Thoracic aorta (tissue), 2 donors: ENCODE results near the gene ELK3. TPM values are rescaled to one million over a fixed set of nuclear protein-coding genes. Genes with fewer than 3 reads are reported as not detected.

ENCODE experiments used
- ATAC-seq: fragments of 150-250 bp; one replicate; pipeline ENCODE4 v1.8.0; 2017; ENCODE audit warnings: low read depth; ENCODE audit not compliant: insufficient number of reproducible peaks, low FRiP score
- DNase-seq: peaks from one replicate; pipeline ENCODE4 v3.0.0-alpha.2; 2020; ENCODE audit warnings: low spot score
- H3K27ac ChIP-seq, 2 donors: fragments of 200-600 bp; sonication (generic); 1 replicate in 1 of 2; 2 replicates in 1 of 2; pipeline ENCODE4 v1.5.1; 2016; ENCODE audit warnings: mild to moderate bottlenecking in 2 of 2, moderate library complexity in 2 of 2
- H3K27me3 ChIP-seq: fragments of 200-600 bp; sonication (generic); replicated peaks from 2 replicates; pipeline ENCODE4 v1.6.0; 2016; ENCODE audit warnings: mild to moderate bottlenecking; ENCODE audit not compliant: insufficient read depth
- H3K36me3 ChIP-seq: fragments of 200-600 bp; sonication (generic); one replicate; pipeline ENCODE4 v1.5.1; 2016
- H3K4me1 ChIP-seq, 2 donors: fragments of 200-600 bp; sonication (generic); 1 replicate in 1 of 2; 2 replicates in 1 of 2; pipeline versions ENCODE4 v1.5.1 to v1.6.0; 2016; ENCODE audit warnings: low read depth in 2 of 2, mild to moderate bottlenecking in 1 of 2; ENCODE audit not compliant: control insufficient read depth in 1 of 2
- H3K4me3 ChIP-seq: fragments of 200-600 bp; sonication (generic); 2 replicates; pipeline ENCODE4 v1.5.1; 2016; ENCODE audit warnings: mild to moderate bottlenecking
- H3K9me3 ChIP-seq: fragments of 200-600 bp; sonication (generic); 2 replicates; pipeline ENCODE4 v1.5.1; 2016
- CTCF ChIP-seq: fragments of 200-600 bp; sonication (generic); IDR thresholded peaks from one replicate; pipeline ENCODE4 v1.5.1; 2019; ENCODE audit warnings: antibody characterized with exemption
- total RNA-seq, 2 donors: library from RNA; depleted of rRNA; stranded (reverse); fragments of >200 nt; gene quantifications; one replicate each; pipeline versions ENCODE4 v1.1.0 to v1.2.3, GENCODE V29; 2016

ELK3 gene
- total RNA-seq, 2 donors from 2014 or later = 19.9 to 40.6 TPM

GRCh38 chr12:96172981-96173380, 21.2 kb upstream of the ELK3 start:
- H3K27ac ChIP-seq = no peak overlapping the region
- DNase-seq (no peak), ATAC-seq (no peak)
- TF ChIP-seq CTCF = no peak
- H3K4me1 ChIP-seq = peaks cover 0 to 9% of the 10 kb centered on the region in 2 donors
- H3K36me3 ChIP-seq = no peaks in the 10 kb centered on the region
- peaks cover 6% of the 10 kb centered on the region for H3K9me3 ChIP-seq
- no peaks in the 10 kb centered on the region for H3K27me3 ChIP-seq
- H3K4me3 ChIP-seq = no peak overlapping the region

- DNase-seq (no peak), ATAC-seq (no peak)
- TF ChIP-seq CTCF = no peak
- H3K27me3 ChIP-seq = no peaks in the 10 kb centered on the region
- no peak overlapping the region for H3K4me3 ChIP-seq
- no peaks in the 10 kb centered on the region for H3K4me1 ChIP-seq
- H3K9me3 ChIP-seq = peaks cover 6% of the 10 kb centered on the region
- H3K27ac ChIP-seq = no peak overlapping the region
- no peaks in the 10 kb centered on the region for H3K36me3 ChIP-seq
These were observed 17.6 kb upstream of the ELK3 start for GRCh38 chr12:96176575-96176974.

- Histone ChIP-seq H3K36me3 (no peaks in the 10 kb centered on the region), H3K4me1 (no peaks in the 10 kb centered on the region), H3K27me3 (no peaks in the 10 kb centered on the region), H3K27ac (no peak overlapping the region), H3K4me3 (no peak overlapping the region), H3K9me3 (peaks cover 6% of the 10 kb centered on the region)
- DNase-seq (no peak), ATAC-seq (no peak)
- TF ChIP-seq CTCF = no peak
These were observed 17.2 kb upstream of the ELK3 start for GRCh38 chr12:96177013-96177412.

- no peak overlapping the region for H3K4me3 ChIP-seq
- H3K27me3 ChIP-seq = no peaks in the 10 kb centered on the region
- no peaks in the 10 kb centered on the region for H3K36me3 ChIP-seq
- ATAC-seq = no peak
- no peak overlapping the region for H3K27ac ChIP-seq
- DNase-seq = no peak
- TF ChIP-seq CTCF = no peak
- no peaks in the 10 kb centered on the region for H3K4me1 ChIP-seq
- H3K9me3 ChIP-seq = no peaks in the 10 kb centered on the region
These were observed 10.3 kb upstream of the ELK3 start for GRCh38 chr12:96183734-96184370.

GRCh38 chr12:96185914-96186313, 8.3 kb upstream of the ELK3 start:
- H3K9me3 ChIP-seq = no peaks in the 10 kb centered on the region
- no peaks in the 10 kb centered on the region for H3K27me3 ChIP-seq
- TF ChIP-seq CTCF = no peak
- no peak overlapping the region for H3K27ac ChIP-seq
- no peaks in the 10 kb centered on the region for H3K4me1 ChIP-seq
- no peak overlapping the region for H3K4me3 ChIP-seq
- ATAC-seq (no peak), DNase-seq (no peak)
- no peaks in the 10 kb centered on the region for H3K36me3 ChIP-seq
